HG03159 (cell line): ENCODE data around the gene NYAP2.

Source experiments
- ATAC-seq: cut with Tn5 transposase; IDR thresholded peaks from one replicate; pipeline ENCODE4 v1.9.1; 2021; ENCODE audit warnings: mild to moderate bottlenecking, moderate library complexity; ENCODE audit not compliant: unreplicated experiment

The NYAP2 gene

DNA sequence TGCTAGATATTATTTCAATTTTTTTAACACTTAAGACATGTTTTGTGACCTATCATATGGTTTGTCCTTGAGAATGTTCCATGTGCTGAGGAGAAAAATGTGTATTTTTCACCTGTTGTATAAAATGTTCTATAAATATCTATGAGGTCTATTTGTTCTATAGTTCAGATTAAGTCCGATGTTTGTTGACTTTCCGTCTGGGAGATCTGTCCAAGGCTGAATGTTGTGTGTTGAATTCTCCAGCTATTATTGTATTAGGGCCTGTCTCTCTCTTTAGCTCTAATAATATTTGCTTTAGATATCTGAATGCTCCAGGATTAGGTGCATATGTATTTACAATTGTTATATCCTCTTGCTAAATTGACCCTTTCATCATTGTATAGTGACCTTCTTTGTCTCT, 144.1 kb downstream of the NYAP2 start:
- no peak for ATAC-seq

DNA sequence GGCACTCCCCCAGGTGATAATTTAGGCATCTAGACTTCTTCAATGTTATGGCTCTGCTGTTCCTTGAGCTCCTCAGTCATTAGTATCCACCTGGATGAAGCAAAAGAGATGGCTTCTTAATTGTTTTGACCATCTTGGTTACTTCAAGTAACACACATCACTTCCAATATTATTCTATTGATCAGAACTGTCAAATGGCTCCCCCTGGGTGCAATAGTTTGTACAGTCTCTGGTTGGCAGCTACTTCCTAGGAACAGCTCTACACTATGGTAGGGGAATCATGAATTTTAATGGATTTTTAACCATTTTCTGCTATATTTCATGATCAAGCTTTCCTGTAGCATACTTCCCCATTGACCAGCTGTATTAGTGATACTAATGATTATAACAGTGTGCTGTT, 157.0 kb downstream of the NYAP2 start:
- ATAC-seq: no peak

DNA sequence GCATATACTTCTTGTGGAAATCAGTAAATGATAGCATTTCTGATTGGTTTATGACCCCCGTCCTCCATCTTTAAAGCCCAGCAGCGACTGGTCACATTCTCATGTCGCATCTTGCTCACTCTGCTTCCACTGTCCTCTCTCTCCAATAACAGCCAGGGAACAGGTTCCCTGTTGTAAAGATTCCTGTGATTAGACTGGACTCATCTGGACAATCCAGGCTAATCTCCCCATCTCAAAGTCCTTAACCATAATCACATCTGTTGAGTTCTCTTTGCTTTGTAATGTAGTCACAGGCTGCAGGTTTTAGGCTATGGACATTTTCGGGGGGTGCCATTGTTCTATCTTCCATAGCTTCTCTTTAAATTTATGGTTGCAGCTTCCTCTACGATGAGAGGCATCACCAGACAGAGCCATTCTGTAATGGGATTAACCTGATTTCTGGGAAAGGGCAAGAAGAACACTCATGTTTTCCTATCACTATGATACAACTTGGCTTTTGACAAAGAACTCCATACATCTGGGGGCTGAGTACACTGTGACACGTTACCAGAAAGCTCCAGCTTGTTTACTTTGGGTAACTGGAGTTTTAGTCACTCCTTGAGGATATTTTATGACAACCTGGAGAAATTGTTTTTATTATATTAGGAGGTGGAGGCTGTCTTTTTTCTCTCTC, 159.0 kb downstream of the NYAP2 start:
- ATAC-seq: no peak

DNA sequence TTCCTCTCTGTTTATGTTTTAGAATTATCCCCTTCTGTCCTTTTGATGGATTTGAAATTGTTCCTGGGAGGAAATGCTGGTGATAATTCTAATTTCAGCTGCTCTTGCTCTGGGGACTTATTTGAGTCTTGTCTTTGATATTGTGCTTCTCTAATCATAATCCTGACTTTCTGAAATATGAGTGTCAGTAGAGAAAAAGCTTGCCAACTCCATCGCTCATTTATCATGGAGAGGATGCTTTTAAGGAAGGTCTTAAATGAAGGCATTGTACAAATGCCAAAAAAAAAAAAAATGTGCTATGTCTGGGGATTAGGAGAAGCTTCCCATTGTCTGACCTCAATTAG, 159.5 kb downstream of the NYAP2 start:
- no peak for ATAC-seq

DNA sequence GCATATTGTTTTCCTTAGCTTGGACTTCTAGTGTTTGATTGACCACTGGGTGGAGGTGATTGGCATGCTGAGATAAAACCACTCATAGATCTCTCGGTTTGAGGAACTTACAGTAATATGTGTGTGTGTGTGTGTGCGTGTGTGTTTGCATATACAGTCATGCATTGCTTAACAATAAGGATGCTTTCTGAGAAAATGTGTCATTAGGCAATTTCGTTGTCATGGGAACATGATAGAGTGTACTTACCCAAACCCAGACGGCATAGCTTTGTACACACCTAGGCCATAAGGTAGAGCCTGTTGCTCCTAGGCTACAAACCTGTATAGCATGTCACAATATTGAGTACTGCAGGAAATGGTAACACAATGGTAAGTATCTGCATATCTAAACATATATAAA, 167.3 kb downstream of the NYAP2 start:
- no peak for ATAC-seq

DNA sequence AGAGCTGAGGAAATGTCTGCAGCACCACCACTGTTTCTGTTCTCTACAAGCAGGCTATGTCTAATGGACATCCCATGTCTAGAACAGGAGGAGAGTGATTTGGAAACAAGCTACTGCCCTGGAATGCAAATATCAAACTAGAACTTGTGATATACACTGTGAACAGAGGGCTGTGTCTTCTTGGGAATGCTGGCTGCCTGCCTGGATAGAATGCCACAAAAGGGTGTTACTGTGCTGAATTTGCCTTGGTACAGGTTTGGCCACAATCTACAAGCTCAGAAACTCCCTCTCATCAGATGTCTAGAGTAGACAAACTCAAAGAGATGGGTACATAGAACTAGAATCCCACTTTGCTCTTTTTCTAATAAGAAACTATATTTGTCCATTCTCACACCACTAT, 170.5 kb downstream of the NYAP2 start:
- no peak for ATAC-seq

DNA sequence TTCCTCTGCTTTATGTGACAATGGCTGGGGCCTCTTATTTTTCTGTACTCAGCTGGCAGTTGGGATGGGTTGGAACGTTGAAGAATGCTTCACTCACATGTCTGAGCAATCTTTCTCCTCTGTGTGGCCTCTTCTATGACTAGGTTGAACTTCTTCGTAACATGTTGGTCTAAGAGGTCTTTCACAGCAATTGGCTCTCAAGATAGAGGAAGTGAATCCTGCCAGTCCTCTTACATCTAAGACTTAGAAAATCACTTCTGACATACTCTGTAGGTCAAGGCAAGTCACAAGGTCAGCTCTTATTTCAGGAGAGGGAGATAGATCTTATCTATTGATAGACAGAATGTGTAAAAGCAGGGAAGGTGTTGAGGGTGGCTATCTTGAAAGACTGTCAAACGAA, 174.1 kb downstream of the NYAP2 start:
- no peak for ATAC-seq

DNA sequence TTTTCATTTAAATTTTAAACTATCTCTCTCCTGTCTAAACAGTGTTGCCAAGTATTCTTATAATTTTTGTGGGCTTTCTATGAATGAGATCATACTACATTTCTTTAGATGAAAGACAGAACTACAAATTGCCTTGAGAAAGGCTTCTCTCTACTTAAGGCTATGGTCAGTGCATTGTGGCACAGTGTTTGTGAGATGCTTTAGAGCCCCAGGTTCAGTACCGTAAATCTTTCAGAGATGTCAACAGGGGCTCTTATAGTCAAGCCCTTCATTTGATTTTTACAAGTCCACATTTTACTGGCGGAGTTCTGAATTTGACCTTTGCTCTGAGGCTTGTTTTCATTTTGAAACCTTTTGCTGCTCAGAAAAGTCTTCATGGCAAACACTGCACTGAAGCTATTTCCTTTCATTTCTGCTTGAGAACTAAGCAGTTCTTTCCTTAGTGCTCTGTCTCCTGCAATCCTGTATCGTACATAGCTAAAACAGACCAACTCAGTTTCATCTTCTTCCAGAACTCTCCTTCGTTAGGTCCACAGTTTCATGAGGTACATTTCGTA, 175.2 kb downstream of the NYAP2 start:
- no peak for ATAC-seq

DNA sequence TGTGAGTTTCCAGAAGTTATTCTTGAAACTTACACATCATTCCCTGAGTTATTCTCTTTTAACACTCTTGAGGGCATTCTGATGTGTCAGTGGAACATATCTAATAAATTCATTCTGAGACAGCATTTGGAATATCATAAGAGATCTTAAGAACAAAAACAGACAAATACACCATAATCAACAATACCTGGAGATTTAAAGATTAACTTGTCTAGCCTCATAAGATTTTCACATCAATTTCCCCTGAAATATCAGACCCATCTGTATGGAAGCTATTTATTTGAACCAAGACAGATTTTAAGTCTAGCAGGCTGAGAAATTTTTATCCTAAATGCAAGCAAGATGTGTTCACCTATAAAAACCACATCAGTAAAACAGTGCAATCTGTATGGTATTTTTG, 181.6 kb downstream of the NYAP2 start:
- ATAC-seq: no peak

DNA sequence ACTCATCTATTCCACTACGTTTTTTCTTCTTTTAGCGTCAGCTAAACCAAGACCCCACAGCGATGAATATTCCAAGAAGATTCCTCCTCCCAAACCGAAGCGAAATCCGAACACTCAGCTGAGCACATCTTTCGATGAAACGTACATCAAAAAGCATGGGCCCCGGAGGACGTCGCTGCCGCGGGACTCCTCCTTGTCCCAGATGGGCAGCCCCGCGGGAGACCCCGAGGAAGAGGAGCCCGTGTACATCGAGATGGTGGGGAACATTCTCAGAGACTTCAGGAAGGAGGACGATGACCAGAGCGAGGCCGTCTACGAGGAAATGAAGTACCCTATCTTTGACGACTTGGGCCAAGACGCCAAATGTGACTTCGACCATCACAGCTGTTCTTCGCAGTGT, 182.4 kb downstream of the NYAP2 start:
- ATAC-seq: no peak

DNA sequence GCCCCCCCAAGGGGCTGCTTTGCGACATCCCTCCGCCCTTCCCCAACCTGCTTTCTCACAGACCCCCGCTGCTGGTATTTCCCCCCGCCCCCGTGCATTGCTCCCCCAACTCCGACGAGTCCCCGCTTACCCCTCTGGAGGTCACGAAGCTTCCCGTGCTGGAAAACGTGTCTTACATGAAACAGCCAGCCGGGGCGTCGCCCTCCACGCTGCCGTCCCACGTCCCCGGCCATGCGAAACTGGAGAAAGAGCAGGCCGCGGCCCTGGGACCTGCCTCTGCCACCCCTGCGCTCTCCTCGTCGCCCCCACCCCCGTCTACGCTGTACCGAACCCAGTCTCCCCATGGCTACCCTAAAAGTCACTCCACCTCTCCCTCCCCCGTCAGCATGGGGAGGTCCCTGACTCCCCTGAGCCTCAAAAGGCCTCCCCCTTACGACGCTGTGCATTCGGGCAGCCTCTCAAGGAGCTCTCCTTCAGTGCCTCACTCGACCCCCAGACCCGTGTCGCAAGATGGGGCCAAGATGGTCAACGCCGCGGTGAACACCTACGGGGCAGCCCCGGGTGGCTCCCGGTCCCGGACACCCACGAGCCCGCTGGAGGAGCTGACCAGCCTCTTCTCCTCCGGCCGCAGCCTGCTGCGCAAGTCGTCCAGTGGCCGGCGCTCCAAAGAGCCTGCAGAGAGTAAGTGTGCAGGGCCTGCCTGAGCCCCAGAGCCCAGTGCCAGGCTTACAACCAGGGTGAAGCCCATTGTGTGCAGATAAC, 183.0 kb downstream of the NYAP2 start:
- no peak for ATAC-seq

DNA sequence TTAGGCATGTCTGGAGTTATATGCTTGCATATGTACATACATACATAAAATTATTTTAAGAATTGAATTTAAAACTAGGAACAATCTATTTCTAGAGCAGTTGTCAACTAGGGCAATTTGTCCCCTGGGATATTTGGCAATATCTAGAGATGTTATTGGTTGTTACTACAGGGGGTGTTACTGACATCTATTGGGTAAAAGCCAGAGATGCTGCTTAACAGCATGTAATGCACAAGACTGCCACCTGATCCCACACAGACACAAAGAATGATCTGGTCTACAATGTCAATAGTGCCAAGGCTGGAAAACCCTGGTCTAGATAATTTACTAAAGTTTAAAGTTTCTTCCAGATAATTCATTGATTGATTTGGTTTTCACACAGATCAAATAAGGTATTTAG, 185.3 kb downstream of the NYAP2 start:
- ATAC-seq: no peak

DNA sequence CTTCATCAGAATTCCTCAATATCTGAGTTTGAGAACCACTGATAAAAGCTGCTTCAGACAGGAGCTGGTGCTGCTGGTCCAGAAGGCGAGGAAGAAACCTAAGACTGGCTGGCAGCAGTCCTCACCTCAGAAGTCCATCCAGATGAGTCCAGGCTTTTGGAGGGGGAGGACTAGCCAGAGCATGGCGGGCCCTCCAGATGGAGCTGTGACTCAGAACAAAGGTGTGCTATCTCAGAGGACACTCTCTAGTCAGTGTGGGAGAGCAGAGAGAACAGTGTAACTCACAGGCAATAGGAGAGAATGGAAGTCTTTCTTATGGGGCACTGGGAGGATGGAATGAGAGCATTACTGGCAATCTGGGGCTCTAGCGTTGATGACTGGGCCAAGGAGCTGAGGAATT, 191.4 kb downstream of the NYAP2 start:
- ATAC-seq: no peak

DNA sequence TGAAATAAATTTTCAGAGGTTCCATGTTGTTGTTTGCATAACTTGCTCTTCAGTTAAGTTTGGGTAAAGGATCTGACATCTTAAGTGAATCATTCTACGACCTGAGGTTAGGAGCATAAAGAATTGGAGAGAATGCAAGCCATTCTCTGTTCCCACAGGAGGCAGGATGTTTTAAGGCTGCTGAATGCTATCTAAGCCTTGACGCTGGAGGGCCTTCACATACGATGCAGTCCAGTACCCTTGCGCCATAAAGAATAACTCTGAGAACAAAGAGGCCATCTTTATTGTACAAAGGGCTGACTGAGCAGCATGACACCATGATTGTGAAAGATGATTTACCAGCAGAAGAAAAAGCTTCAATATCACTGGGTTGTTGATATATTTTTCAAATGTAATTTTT, 198.4 kb downstream of the NYAP2 start:
- ATAC-seq: no peak

DNA sequence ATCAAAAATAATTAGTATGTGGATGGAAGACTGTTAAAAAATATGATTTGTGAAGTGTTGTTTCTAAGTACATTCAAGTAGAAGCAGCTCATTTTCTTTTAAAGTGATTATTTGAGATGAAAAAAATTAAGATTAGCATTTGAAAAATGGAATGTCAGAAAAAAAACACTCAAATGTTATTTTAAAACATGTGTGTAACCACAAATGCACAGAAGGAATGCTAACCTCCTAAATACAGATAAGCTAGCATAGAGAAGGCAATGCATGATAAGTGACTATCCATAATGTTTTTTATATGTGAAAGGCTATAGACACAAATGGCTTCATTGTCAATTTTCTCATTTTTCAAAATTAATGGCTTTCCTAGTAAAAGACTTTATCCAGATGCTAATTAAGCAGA, 198.9 kb downstream of the NYAP2 start:
- ATAC-seq: no peak

DNA sequence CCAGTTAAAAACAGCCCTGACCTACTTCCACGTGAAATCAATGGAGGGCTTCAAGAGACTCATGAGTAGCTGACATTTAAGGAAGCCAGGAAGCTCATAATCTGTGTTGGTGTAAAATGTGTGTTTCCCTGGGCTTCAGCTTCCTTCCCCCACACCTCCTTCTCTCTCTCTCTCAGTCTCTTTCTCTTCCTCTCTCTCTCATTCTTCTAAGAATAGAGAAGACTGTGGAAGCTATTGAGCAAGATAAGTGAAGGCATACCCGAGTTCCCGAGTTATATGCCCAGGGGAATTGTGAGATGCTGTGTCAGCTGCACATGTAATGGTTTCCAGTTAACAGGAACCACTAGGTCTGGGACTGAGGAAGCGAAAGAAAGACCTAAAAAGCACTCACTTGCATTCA, 199.4 kb downstream of the NYAP2 start:
- ATAC-seq: no peak

DNA sequence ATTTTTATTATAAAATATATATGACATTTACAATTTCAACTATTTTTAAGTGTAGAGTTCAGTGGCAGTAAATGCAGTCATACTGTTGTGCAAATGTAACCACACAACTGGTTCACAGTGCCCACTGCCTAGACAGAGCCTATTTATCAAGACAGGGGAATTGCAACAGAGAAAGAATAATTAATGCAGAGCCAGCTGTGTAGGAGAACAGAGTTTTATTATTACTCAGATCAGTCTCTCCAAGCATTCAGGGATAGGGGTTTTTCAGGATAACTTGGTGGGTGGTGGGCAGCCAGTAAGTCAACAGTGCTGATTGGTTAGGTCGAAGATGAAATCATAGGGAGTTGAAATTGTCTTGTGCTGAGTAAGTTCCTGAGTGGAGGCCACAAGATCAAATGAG, 200.3 kb downstream of the NYAP2 start:
- ATAC-seq: no peak

DNA sequence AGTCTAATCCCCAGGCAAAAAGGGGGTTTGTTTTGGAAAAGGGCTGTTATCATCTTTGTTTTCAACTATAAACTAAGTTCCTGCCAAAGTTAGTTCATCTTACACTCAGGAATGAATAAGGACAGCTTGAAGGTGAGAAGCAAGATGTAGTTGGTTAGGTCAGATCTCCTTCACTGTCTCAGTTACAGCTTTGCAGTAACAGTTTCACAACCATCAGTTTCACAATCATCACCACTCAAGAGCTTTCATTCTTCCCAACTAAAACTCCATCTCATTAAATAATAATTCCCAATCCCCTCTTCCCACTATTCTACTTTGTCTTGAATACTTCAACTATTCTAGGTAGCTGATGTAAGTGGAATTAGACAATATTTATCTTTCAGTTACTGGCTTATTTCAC, 200.9 kb downstream of the NYAP2 start:
- ATAC-seq: peak; percentile 55

DNA sequence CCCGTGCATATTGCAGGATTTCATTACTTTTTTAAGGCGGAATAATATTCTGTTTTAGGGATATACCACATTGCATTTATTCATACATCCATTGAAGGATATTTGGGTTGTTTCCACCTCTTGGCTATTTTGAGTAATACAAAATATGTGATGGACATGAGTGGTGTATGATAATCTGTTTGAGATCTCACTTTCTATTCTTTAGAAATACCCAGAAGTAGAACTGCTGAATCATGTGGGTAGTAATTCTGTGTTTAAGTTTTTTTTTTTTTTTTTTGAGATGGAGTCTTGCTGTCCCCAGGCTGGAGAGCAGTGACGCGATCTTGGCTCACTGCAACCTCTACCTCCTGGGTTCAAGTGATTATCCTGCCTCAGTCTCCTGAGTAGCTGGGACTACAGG, 201.4 kb downstream of the NYAP2 start:
- ATAC-seq: no peak

DNA sequence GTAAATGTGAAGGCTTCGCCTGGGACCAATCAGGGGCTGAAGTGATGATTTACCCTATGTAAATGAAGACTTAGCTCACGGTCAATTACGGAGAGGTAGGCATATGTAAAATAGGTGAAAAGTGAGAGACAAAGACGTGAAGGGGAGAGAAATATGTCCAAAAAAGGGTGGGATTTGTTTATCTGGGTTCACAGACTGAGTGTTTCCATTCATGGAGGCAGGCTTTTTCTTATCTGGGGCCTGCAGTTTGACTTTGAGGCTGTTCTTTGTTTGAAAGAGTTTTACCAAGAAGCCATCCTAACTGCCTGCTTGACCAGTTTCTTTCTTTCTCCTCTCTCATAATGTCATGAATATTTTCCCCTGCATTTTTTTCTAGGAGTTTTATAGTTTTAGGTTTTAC, 202.7 kb downstream of the NYAP2 start:
- ATAC-seq: no peak

DNA sequence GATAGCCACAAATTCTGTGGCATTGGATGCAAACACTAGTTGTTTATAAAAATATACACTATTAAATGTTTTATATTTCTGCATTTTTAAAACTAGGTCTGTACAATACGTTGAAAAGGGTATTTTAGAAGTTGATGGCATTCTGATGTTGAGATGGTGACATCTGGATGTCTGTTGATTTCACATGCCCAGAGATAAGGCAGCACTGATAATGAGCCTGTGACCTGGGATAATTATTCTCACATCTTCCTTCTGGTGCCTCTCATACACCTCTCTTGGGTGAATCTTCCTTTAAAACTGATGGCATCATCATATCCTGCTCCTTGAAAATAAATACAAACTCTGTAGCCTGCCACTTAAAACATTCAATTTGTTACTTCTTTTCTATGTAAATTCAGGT, 208.6 kb downstream of the NYAP2 start:
- no peak for ATAC-seq

DNA sequence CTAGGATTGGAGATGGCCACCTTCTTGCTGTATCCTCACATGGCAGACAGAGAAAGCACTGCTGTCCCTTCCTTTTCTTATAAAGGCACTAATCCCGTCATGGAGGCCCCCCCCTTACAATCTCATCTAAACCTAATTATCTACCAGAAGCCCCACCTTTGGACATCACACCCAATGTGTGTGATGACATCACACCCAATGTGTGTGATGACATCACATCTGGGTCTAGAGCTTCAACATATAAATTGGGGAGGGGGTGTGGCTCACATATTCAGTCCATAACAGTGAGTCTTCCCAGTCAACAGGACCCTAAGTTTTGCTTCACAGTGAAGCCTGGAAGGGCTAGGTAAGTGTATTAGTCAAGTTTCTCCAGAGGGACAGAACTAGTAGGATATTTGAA, 213.1 kb downstream of the NYAP2 start:
- no peak for ATAC-seq

DNA sequence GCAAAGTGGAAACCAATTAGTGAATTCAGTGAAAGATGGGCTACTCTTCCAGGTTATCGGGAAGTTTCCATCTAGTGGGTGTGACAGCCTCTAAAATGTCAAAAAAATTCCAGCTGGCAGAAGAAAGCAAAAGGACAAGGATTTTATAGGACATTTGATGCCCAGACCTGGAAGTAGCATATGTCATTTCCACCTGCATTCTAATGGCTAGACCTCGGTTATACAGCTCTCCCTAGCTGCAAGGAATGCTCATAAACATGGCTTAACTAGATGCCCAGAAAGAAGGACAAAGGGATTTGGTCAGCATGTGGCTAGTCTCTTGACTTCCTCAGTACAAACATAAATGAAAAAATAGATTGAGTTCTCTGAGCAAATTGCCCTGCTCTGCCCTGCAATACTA, 215.4 kb downstream of the NYAP2 start:
- no peak for ATAC-seq
